Measurements from ENCODE around the gene CPHXL2.

- TF ChIP-seq CTCF (IDR thresholded peaks at IDR 0.05): no peak
- TF ChIP-seq EP300 (IDR thresholded peaks at IDR 0.05): no peak
- no peak for TF ChIP-seq POLR2AphosphoS5 (IDR thresholded peaks at IDR 0.05)
- TF ChIP-seq POLR2A (IDR thresholded peaks at IDR 0.05; ENCODE audit: low read depth): no peak
These were observed 18.9 kb upstream of the CPHXL2 start for GRCh38 chr16:75695708-75696107.
